GF-D8 (cell line): ENCODE measurements around the gene KRAS.

Source experiments
- DNase-seq: peaks from one replicate; lab custom pipeline; 2025; lab: John Stamatoyannopoulos, UW

The KRAS gene

GRCh38 chr12:25194722-25195055, 56.0 kb downstream of the KRAS start:
- no peak for DNase-seq

- no peak for DNase-seq
Observed at GRCh38 chr12:25194214-25194613, 56.5 kb downstream of the KRAS start.

GRCh38 chr12:25190793-25191192, 59.9 kb downstream of the KRAS start:
- no peak for DNase-seq

- no peak for DNase-seq
Observed at GRCh38 chr12:25189656-25190055, 61.1 kb downstream of the KRAS start.

- DNase-seq = no peak
Observed at GRCh38 chr12:25187781-25188180, 62.9 kb downstream of the KRAS start.

- no peak for DNase-seq
Observed at GRCh38 chr12:25186788-25187402, 63.8 kb downstream of the KRAS start.

GRCh38 chr12:25186038-25186787, 64.5 kb downstream of the KRAS start:
- DNase-seq = no peak

GRCh38 chr12:25184132-25184531, 66.6 kb downstream of the KRAS start:
- no peak for DNase-seq

GRCh38 chr12:25182765-25183164, 68.0 kb downstream of the KRAS start:
- DNase-seq = no peak

- DNase-seq = no peak
Observed at GRCh38 chr12:25162866-25163265, 87.9 kb downstream of the KRAS start.

GRCh38 chr12:25156061-25156460, 94.7 kb downstream of the KRAS start:
- DNase-seq = no peak

GRCh38 chr12:25155022-25155576, 95.6 kb downstream of the KRAS start:
- DNase-seq = no peak
